H9 (cell line): Measurements from ENCODE around the gene RGS3. TPM values are rescaled to one million over a fixed set of nuclear protein-coding genes. Genes with fewer than 3 reads are reported as not detected.

Source experiments
- DNase-seq: peaks from one replicate; pipeline ENCODE4 v3.0.0-alpha.2; 2017
- H2AFZ ChIP-seq: one replicate; pipeline ENCODE4 v1.6.1; 2013; ENCODE audit warnings: mild to moderate bottlenecking, low read length, control low read depth, moderate library complexity
- H2AK5ac ChIP-seq: 2 replicates; pipeline ENCODE4 v1.6.1; 2013; ENCODE audit warnings: low read length, control low read depth, mixed read lengths; ENCODE audit not compliant: insufficient read length
- H2BK120ac ChIP-seq: one replicate; pipeline ENCODE4 v1.6.1; 2013; ENCODE audit warnings: low read depth, mild to moderate bottlenecking, low read length, control low read depth, inconsistent platforms; ENCODE audit not compliant: poor library complexity, severe bottlenecking
- H2BK12ac ChIP-seq: 2 replicates; pipeline ENCODE4 v1.6.1; 2013; ENCODE audit warnings: low read length, control low read depth, mixed read lengths, low read depth; ENCODE audit not compliant: insufficient read length
- H2BK15ac ChIP-seq: 2 replicates; pipeline ENCODE4 v1.6.1; 2013; ENCODE audit warnings: low read depth, low read length, control low read depth
- H2BK20ac ChIP-seq: one replicate; pipeline ENCODE4 v1.6.1; 2013; ENCODE audit warnings: low read depth, mild to moderate bottlenecking, low read length, control low read depth, inconsistent platforms; ENCODE audit not compliant: poor library complexity, severe bottlenecking
- H2BK5ac ChIP-seq: 2 replicates; pipeline ENCODE4 v1.6.1; 2013; ENCODE audit warnings: low read length, control low read depth, mixed read lengths; ENCODE audit not compliant: insufficient read length
- H3K14ac ChIP-seq: 2 replicates; pipeline ENCODE4 v1.6.1; 2013; ENCODE audit warnings: low read length, control low read depth; ENCODE audit not compliant: insufficient read depth
- H3K18ac ChIP-seq: 2 replicates; pipeline ENCODE4 v1.6.1; 2013; ENCODE audit warnings: low read depth, mild to moderate bottlenecking, mixed read lengths, low read length, control low read depth; ENCODE audit not compliant: insufficient read length
- H3K23ac ChIP-seq: 2 replicates; pipeline ENCODE4 v1.6.1; 2013; ENCODE audit warnings: low read length, control low read depth, mixed read lengths, low read depth; ENCODE audit not compliant: insufficient read length
- H3K23me2 ChIP-seq: 2 replicates; pipeline ENCODE4 v1.6.1; 2013; ENCODE audit warnings: low read depth, mild to moderate bottlenecking, mixed read lengths, low read length, control low read depth; ENCODE audit not compliant: insufficient read length, poor library complexity, severe bottlenecking
- H3K27ac ChIP-seq: 2 replicates; pipeline ENCODE4 v1.5.1; 2013; ENCODE audit warnings: low read length, control low read depth, mixed read lengths, low read depth; ENCODE audit not compliant: insufficient read length
- H3K27me3 ChIP-seq: 2 replicates; pipeline ENCODE4 v1.6.1; 2013; ENCODE audit warnings: low read length, control low read depth, inconsistent platforms; ENCODE audit not compliant: insufficient read depth
- H3K4ac ChIP-seq: 2 replicates; pipeline ENCODE4 v1.6.1; 2013; ENCODE audit warnings: low read depth, mild to moderate bottlenecking, control low read depth, inconsistent platforms, low read length, moderate library complexity
- H3K4me1 ChIP-seq: 2 replicates; pipeline ENCODE4 v1.6.1; 2013; ENCODE audit warnings: low read length, control low read depth, inconsistent platforms; ENCODE audit not compliant: insufficient read depth
- H3K4me2 ChIP-seq: 2 replicates; pipeline ENCODE4 v1.6.1; 2013; ENCODE audit warnings: low read length, control low read depth, mixed read lengths; ENCODE audit not compliant: insufficient read length, insufficient read depth
- H3K56ac ChIP-seq: 2 replicates; pipeline ENCODE4 v1.6.1; 2013; ENCODE audit warnings: low read depth, mild to moderate bottlenecking, mixed read lengths, low read length, control low read depth; ENCODE audit not compliant: insufficient read length
- H3K79me1 ChIP-seq: 2 replicates; pipeline ENCODE4 v1.6.1; 2013; ENCODE audit warnings: low read depth, mild to moderate bottlenecking, moderate library complexity, low read length, control low read depth, inconsistent platforms; ENCODE audit not compliant: insufficient read depth, poor library complexity, severe bottlenecking
- H3K79me2 ChIP-seq: 2 replicates; pipeline ENCODE4 v1.6.1; 2013; ENCODE audit warnings: low read length, control low read depth, inconsistent platforms; ENCODE audit not compliant: insufficient read depth
- H3K9ac ChIP-seq: 2 replicates; pipeline ENCODE4 v1.6.1; 2013; ENCODE audit warnings: low read length, control low read depth, mixed read lengths; ENCODE audit not compliant: insufficient read length; ENCODE audit errors: extremely low read depth
- H3K9me3 ChIP-seq: one replicate; pipeline ENCODE4 v1.6.1; 2013; ENCODE audit warnings: low read depth, low read length, inconsistent platforms; ENCODE audit not compliant: control insufficient read depth
- H3T11ph ChIP-seq: one replicate; pipeline ENCODE4 v1.6.1; 2013; ENCODE audit warnings: mild to moderate bottlenecking, low read length, control low read depth, inconsistent platforms
- H4K20me1 ChIP-seq: one replicate; pipeline ENCODE4 v1.6.1; 2013; ENCODE audit not compliant: control insufficient read depth, insufficient read length, insufficient read depth
- H4K5ac ChIP-seq: 2 replicates; pipeline ENCODE4 v1.6.1; 2013; ENCODE audit warnings: low read depth, mild to moderate bottlenecking, mixed read lengths, low read length, control low read depth; ENCODE audit not compliant: insufficient read length
- H4K8ac ChIP-seq: replicated peaks from 2 replicates; pipeline ENCODE4 v1.6.1; 2013; ENCODE audit warnings: low read length, control low read depth, mixed read lengths, low read depth; ENCODE audit not compliant: insufficient read length
- H4K91ac ChIP-seq: 2 replicates; pipeline ENCODE4 v1.6.1; 2013; ENCODE audit warnings: low read depth, mild to moderate bottlenecking, moderate library complexity, mixed read lengths, low read length, control low read depth; ENCODE audit not compliant: insufficient read length
- H3K27ac Mint-ChIP-seq, 3 experiments: 2 replicates in 2 of 3; 3 replicates in 1 of 3; pipeline ENCODE4 v1.8.0; 2020 to 2021; ENCODE audit warnings: mixed read lengths in 3 of 3, mild to moderate bottlenecking in 1 of 3, moderate library complexity in 1 of 3
- H3K27me3 Mint-ChIP-seq: 2 replicates; pipeline ENCODE4 v1.8.0; 2021; ENCODE audit warnings: low read depth, mild to moderate bottlenecking, moderate library complexity, mixed read lengths
- H3K36me3 Mint-ChIP-seq, 3 experiments: 2 replicates in 2 of 3; 3 replicates in 1 of 3; pipeline ENCODE4 v1.8.0; 2020 to 2021; ENCODE audit warnings: low read depth in 3 of 3, mixed read lengths in 3 of 3; ENCODE audit not compliant: insufficient read depth in 1 of 3
- H3K4me1 Mint-ChIP-seq, 2 experiments: 2 replicates each; pipeline ENCODE4 v1.8.0; 2020; ENCODE audit warnings: mixed read lengths in 2 of 2
- H3K4me3 Mint-ChIP-seq, 2 experiments: 2 replicates in 1 of 2; 3 replicates in 1 of 2; pipeline ENCODE4 v1.8.0; 2020 to 2021; ENCODE audit warnings: mild to moderate bottlenecking in 2 of 2, mixed read lengths in 2 of 2, moderate library complexity in 1 of 2
- H3K9me3 Mint-ChIP-seq, 2 experiments: 2 replicates in 1 of 2; 3 replicates in 1 of 2; pipeline ENCODE4 v1.8.0; 2020; ENCODE audit warnings: mild to moderate bottlenecking in 2 of 2, mixed read lengths in 2 of 2, moderate library complexity in 1 of 2
- WGBS: extraction: QIAGEN DNeasy Blood & Tissue Kit; methylation state at CpG from one replicate; pipeline ENCODE4 v1.1.7; 2013; ENCODE audit warnings: missing lambda C conversion rate, low lambda C conversion rate, mixed read lengths; ENCODE audit not compliant: insufficient read length; ENCODE audit errors: extremely low coverage; 5-methylcytosine and 5-hydroxymethylcytosine counted together
- total RNA-seq: library from RNA; stranded (reverse); gene quantifications from 2 replicates; pipeline ENCODE4 v1.2.1, GENCODE V29; 2021
- TF ChIP-seq, protein P1 (sequence below): fragments of 200-600 bp; sonication (generic); conservative IDR thresholded peaks from 3 replicates; pipeline ENCODE4 v1.8.0; 2021; ENCODE audit warnings: antibody characterized with exemption, mild to moderate bottlenecking

RGS3 gene
- total RNA-seq, 1 experiment from 2014 or later, result 13.9 TPM

- no peak overlapping the region for H2BK12ac ChIP-seq
- no peak overlapping the region for H2BK20ac ChIP-seq
- H3K23ac ChIP-seq, result no peak overlapping the region
- no peaks in the 10 kb centered on the region for H3K36me3 Mint-ChIP-seq
- no peaks in the 10 kb centered on the region for H3K9me3 ChIP-seq
- H3K23me2 ChIP-seq, result no peaks in the 10 kb centered on the region
- H4K8ac ChIP-seq, result no peak overlapping the region
- H3K79me1 ChIP-seq, result no peaks in the 10 kb centered on the region
- no peak overlapping the region for H2BK15ac ChIP-seq
- TF ChIP-seq, protein P1, sequence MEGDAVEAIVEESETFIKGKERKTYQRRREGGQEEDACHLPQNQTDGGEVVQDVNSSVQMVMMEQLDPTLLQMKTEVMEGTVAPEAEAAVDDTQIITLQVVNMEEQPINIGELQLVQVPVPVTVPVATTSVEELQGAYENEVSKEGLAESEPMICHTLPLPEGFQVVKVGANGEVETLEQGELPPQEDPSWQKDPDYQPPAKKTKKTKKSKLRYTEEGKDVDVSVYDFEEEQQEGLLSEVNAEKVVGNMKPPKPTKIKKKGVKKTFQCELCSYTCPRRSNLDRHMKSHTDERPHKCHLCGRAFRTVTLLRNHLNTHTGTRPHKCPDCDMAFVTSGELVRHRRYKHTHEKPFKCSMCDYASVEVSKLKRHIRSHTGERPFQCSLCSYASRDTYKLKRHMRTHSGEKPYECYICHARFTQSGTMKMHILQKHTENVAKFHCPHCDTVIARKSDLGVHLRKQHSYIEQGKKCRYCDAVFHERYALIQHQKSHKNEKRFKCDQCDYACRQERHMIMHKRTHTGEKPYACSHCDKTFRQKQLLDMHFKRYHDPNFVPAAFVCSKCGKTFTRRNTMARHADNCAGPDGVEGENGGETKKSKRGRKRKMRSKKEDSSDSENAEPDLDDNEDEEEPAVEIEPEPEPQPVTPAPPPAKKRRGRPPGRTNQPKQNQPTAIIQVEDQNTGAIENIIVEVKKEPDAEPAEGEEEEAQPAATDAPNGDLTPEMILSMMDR, result no peak
- no peak overlapping the region for H4K5ac ChIP-seq
- no peak overlapping the region for H3K4me2 ChIP-seq
- no peak overlapping the region for H3K14ac ChIP-seq
- peaks cover 50 to 62% of the 10 kb centered on the region in 2 experiments for H3K4me1 Mint-ChIP-seq
- no peak overlapping the region for H3K56ac ChIP-seq
- WGBS, result no CpG with 5 or more reads among the region's 2 CpGs
- H4K91ac ChIP-seq, result no peak overlapping the region
- no peak overlapping the region for H2BK120ac ChIP-seq
- peaks cover 5% of the 10 kb centered on the region; the same call in 1 of the 2 replicates for H3K27me3 Mint-ChIP-seq
- no peak overlapping the region for H2AFZ ChIP-seq
- H2AK5ac ChIP-seq, result no peak overlapping the region
- no peaks in the 10 kb centered on the region for H4K20me1 ChIP-seq
- H3K9me3 Mint-ChIP-seq, result no peaks in the 10 kb centered on the region
- peak overlapping the region in 2 of 3 experiments; percentile 77 to 99; a peak in 4 of 7 replicates for H3K27ac Mint-ChIP-seq
- DNase-seq, result no peak
- H3K27me3 ChIP-seq, result no peaks in the 10 kb centered on the region
- H3T11ph ChIP-seq, result no peak overlapping the region
- H3K4me1 ChIP-seq, result peaks cover 20% of the 10 kb centered on the region; the same call in 1 of the 2 replicates
- no peak overlapping the region for H3K18ac ChIP-seq
- no peak overlapping the region for H3K27ac ChIP-seq
- H3K4ac ChIP-seq, result no peak overlapping the region
- H3K4me3 Mint-ChIP-seq, result no peak overlapping the region
- no peak overlapping the region for H3K9ac ChIP-seq
- H2BK5ac ChIP-seq, result no peak overlapping the region
- no peaks in the 10 kb centered on the region for H3K79me2 ChIP-seq
These were observed 158.5 kb downstream of the RGS3 start for GRCh38 chr9:113621980-113622379.
